H54 (cell line): ENCODE measurements around the gene GATA5.

Source experiments
- DNase-seq: peaks from one replicate; pipeline ENCODE4 v3.0.0; 2011; ENCODE audit warnings: low spot score, mixed read lengths; ENCODE audit not compliant: insufficient read length
- FAIRE-seq: peaks from 3 replicates; lab custom pipeline; 2011; peaks lifted over from hg19 to GRCh38; lab: Jason Lieb, UNC
- POLR2A ChIP-seq: IDR thresholded peaks from 2 replicates; pipeline ENCODE4 v1.6.1; 2011; ENCODE audit warnings: low read depth, mild to moderate bottlenecking, low read length

The GATA5 gene

GRCh38 chr20:62477669-62478455 is 2.1 kb upstream of the GATA5 start:
- no peak for TF ChIP-seq POLR2A
- FAIRE-seq (no peak), DNase-seq (no peak)

GRCh38 chr20:62476056-62476838 is 452 bp upstream of the GATA5 start:
- no peak for TF ChIP-seq POLR2A
- DNase-seq: no peak
- no peak for FAIRE-seq

GRCh38 chr20:62475027-62475771 is 596 bp downstream of the GATA5 start:
- DNase-seq (no peak), FAIRE-seq (no peak)
- no peak for TF ChIP-seq POLR2A

- DNase-seq: no peak
- no peak for TF ChIP-seq POLR2A
- FAIRE-seq: no peak
These were observed 1.2 kb downstream of the GATA5 start for GRCh38 chr20:62474604-62475026.

- FAIRE-seq (no peak), DNase-seq (no peak)
- TF ChIP-seq POLR2A: no peak
These were observed 1.8 kb downstream of the GATA5 start for GRCh38 chr20:62473717-62474603.

GRCh38 chr20:62472941-62473585 is 2.7 kb downstream of the GATA5 start:
- DNase-seq (no peak), FAIRE-seq (no peak)
- TF ChIP-seq POLR2A: no peak

- DNase-seq: no peak
- no peak for FAIRE-seq
- TF ChIP-seq POLR2A: no peak
These were observed 3.5 kb downstream of the GATA5 start for GRCh38 chr20:62472138-62472940.

GRCh38 chr20:62470459-62470858 is 5.3 kb downstream of the GATA5 start:
- FAIRE-seq: no peak
- no peak for DNase-seq
- no peak for TF ChIP-seq POLR2A

- TF ChIP-seq POLR2A: no peak
- DNase-seq: no peak
- no peak for FAIRE-seq
These were observed 5.8 kb downstream of the GATA5 start for GRCh38 chr20:62470001-62470400.

- DNase-seq (no peak), FAIRE-seq (no peak)
- TF ChIP-seq POLR2A: no peak
These were observed 6.4 kb downstream of the GATA5 start for GRCh38 chr20:62469352-62469751.

- no peak for FAIRE-seq
- no peak for DNase-seq
- no peak for TF ChIP-seq POLR2A
These were observed 8.8 kb downstream of the GATA5 start for GRCh38 chr20:62466806-62467537.
